Measurements from ENCODE around the gene CFAP52. TPM values are rescaled to one million over a fixed set of nuclear protein-coding genes. Genes with fewer than 3 reads are reported as not detected.

The CFAP52 gene
- total and polyA plus RNA-seq, 2 of the 8 experiments (the other 6 are each of a cell fraction or from before 2014, with no cell fraction given): 0.11 TPM; not detected in 1

GRCh38 chr17:9671559-9671958, 95.1 kb downstream of the CFAP52 start:
- Histone ChIP-seq H3K4me1 (replicated peaks in 1 of 4; ENCODE audit: control insufficient read depth in 3 of 4, insufficient read depth in 4 of 4, low read length in 3 of 4) (peaks cover 0 to 5% (median under 1%) of the 10 kb centered on the region in 4 experiments; a peak in 3 of 7 replicates), H3K27ac (ENCODE audit: low read depth, low read length) (no peak overlapping the region), H3K27me3 (replicated peaks in 1 of 4; ENCODE audit: control insufficient read depth in 3 of 4, extremely low read depth in 1 of 4, insufficient read depth in 3 of 4, low read length in 3 of 4) (no peaks in the 10 kb centered on the region), H4K20me1 (replicated peaks in 1 of 2; ENCODE audit: control insufficient read depth in 1 of 2, insufficient read depth in 2 of 2, low read length in 2 of 2) (peaks cover 0 to 3% of the 10 kb centered on the region in 2 experiments), H3K18ac (ENCODE audit: extremely low read depth, low read length) (no peak overlapping the region), H2AK5ac (ENCODE audit: low read depth, low read length) (no peak overlapping the region), H3K79me2 (ENCODE audit: control insufficient read depth in 1 of 2, insufficient read depth in 2 of 2, low read length in 2 of 2) (no peaks in the 10 kb centered on the region), H3K9ac (replicated peaks in 1 of 4; ENCODE audit: extremely low read depth in 1 of 4, low read depth in 3 of 4, low read length in 3 of 4) (no peak overlapping the region), H3K14ac (ENCODE audit: insufficient read length) (no peak overlapping the region), H3K23ac (ENCODE audit: insufficient read length) (no peak overlapping the region), H3K56ac (replicated peaks; ENCODE audit: insufficient read length, low read depth, low read length) (no peak overlapping the region), H2BK120ac (replicated peaks; ENCODE audit: low read depth, low read length) (no peak overlapping the region), H2BK5ac (ENCODE audit: low read depth, low read length) (no peak overlapping the region), H2BK12ac (ENCODE audit: low read depth, low read length) (no peak overlapping the region), H4K5ac (ENCODE audit: insufficient read length, low read depth, low read length) (no peak overlapping the region), H2BK15ac (ENCODE audit: low read length) (no peak overlapping the region), H3K4ac (replicated peaks; ENCODE audit: insufficient read length, low read depth, low read length) (no peak overlapping the region), H4K91ac (replicated peaks; ENCODE audit: insufficient read length, low read length) (no peak overlapping the region), H3K79me1 (ENCODE audit: low read depth, low read length) (no peaks in the 10 kb centered on the region), H3K4me2 (ENCODE audit: insufficient read depth in 1 of 2, low read depth in 2 of 2, low read length in 2 of 2) (no peak overlapping the region), H3K23me2 (ENCODE audit: low read depth, low read length) (no peaks in the 10 kb centered on the region), H3K36me3 (ENCODE audit: control insufficient read depth in 2 of 4, insufficient read depth in 4 of 4, low read length in 3 of 4) (peaks cover 0 to 2% (median 0%) of the 10 kb centered on the region in 4 experiments; a peak in 1 of 8 replicates), H3K4me3 (ENCODE audit: extremely low read depth in 1 of 4, insufficient read depth in 2 of 4, low read depth in 3 of 4, low read length in 4 of 4) (no peak overlapping the region), H2BK20ac (ENCODE audit: low read length) (no peak overlapping the region), H4K8ac (ENCODE audit: extremely low read depth, insufficient read depth, low read length) (no peak overlapping the region), H3K9me3 (ENCODE audit: insufficient read depth in 2 of 2, low read depth in 1 of 2, low read length in 1 of 2) (no peaks in the 10 kb centered on the region), H2AFZ (ENCODE audit: low read length) (no peak overlapping the region)
- FAIRE-seq (no peak), DNase-seq (ENCODE audit: low read depth in 1 of 2, low spot score in 2 of 2) (no peak)
- 88% methylated on average over 4 of the region's 4 CpGs; no CpG with 5 or more reads in 1 of the 2 experiments for WGBS, 2 experiments (ENCODE audit: extremely low coverage in 1 of 2, insufficient coverage in 1 of 2, insufficient read length in 1 of 2, insufficient replicate concordance in 2 of 2, low coverage in 1 of 2, low lambda C conversion rate in 2 of 2, missing lambda C conversion rate in 1 of 2)
- CTCF ChIA-PET (ENCODE audit: partially characterized antibody): no interaction called here
- POLR2A ChIA-PET (ENCODE audit: partially characterized antibody): no interaction called here
- TF ChIP-seq HDAC6 (IDR thresholded peaks at IDR 0.05; ENCODE audit: low read depth, low read length): no peak
- no peak for TF ChIP-seq BRCA1 (IDR thresholded peaks at IDR 0.05; ENCODE audit: low read depth, low read length)
- no peak for TF ChIP-seq SP1 (IDR thresholded peaks at IDR 0.05; ENCODE audit: low read depth, low read length)
- no peak for TF ChIP-seq SAP30 (IDR thresholded peaks at IDR 0.05; ENCODE audit: insufficient read depth, insufficient replicate concordance, low read length)
- no peak for TF ChIP-seq TBP (IDR thresholded peaks at IDR 0.05; ENCODE audit: low read depth, low read length)

All from H1 (cell line).